NCI-H1417 treated with DMSO at 0.1 percent for 48 hours (cell line): ENCODE measurements around the gene RAB8B.
A peak's percentile ranks its signal among the peaks of the same experiment; 100 is the strongest.

Experiments used
- DNase-seq: peaks from one replicate; lab custom pipeline; 2025; lab: John Stamatoyannopoulos, UW

RAB8B gene

DNA sequence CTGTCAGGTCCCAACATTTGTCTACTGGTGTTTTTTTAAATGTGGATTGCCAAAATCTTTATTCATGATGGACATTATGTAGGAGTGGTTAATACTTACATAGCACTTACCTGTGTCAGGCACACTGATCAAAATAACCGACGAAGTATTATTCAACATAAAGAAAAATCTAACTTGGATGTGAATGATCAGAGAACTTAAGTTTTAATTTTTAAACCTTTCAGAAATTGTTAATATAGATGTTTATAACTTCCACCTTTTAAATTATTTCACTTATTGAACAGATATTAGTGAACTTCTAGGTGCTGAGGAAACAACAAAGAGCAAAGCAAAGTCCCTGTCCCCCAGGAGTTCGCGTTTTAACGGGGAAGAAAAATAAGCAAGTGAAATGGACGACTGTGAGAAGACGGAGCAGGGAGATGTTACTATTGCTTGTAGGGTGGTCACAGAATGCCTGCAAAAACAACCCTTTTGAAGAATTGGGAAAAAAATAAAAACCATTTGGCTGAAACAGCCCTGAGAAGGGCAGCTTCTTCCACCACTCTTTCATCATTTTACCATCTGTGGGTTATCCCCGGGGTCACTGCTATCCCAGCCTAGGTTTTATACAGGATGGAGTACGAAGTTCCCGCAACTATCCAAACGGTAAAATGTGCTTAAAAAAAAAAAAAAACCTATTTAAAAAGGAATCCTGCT, 87.1 kb downstream of the RAB8B start:
- no peak for DNase-seq

DNA sequence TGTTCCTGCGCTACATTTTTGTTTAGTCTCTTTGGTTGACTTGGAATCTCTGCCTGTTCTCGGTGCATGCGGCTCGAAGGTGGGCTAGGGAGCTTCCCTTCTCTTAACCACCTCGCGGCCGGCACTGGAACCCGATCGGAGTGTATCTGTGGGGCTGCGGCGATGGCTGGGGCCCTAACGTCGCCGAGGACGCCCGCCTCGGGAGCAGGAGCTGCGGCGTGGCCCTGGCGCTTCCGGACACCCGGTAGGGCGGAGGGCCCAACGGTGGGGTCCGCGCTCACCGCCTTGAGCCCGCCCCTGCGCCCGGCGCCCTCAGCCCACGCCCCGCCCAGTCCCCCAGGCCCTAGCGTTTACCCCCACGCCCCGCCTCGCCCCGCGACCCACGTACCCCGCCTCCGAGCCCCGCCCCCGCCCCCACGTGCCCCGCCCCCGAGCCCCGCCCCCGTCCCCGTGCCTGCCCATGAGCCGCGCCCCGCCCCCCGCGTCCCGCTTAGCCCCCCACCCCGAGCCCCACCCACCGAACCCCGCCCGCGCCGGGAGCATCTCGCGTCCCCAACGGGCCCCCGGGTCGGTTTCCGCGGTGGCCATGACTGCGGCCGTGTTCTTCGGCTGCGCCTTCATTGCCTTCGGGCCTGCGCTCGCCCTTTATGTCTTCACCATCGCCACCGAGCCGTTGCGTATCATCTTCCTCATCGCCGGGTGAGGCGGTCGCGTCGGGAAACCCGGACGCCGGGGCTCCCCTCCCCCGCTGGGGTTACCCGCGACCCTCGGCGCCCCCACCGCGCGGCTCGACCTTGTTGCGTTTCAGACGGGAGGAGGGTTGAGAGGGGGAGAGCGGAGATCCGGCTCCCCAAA, 87.9 kb downstream of the RAB8B start, which contains the start of gene APH1B:
Gene APH1B, plus strand, starts transcription at position 568 of the 855 bp plus-strand sequence. Its CDS starts 19 bp downstream, at position 587.
- peak; percentile 30 for DNase-seq

DNA sequence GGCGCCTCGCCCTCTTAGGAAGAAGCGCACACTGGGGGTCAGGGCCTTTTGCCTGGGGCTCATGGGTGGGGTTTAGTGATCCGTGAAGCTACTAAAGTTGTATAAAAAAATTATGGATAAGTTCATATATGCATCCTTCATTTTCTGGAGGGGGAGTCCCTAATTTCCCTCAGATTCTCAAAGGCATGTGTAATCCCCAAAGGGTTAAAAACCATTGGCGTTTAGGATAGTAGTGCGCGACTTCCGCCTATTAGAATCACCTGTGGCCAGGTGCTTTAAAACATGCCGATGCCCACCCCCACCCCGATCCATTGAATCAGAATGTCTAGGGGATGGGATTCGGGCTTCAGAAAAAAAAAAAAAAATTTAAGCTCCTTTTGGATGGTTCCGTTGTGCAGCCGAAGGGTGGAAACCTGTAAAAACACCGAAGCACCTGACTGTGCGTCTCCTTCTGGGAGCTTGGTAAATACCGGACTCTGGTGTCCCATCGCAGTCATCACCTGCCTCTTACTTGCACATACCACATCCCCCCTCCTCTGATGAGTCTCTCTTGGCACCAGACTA, 88.6 kb downstream of the RAB8B start:
- no peak for DNase-seq

DNA sequence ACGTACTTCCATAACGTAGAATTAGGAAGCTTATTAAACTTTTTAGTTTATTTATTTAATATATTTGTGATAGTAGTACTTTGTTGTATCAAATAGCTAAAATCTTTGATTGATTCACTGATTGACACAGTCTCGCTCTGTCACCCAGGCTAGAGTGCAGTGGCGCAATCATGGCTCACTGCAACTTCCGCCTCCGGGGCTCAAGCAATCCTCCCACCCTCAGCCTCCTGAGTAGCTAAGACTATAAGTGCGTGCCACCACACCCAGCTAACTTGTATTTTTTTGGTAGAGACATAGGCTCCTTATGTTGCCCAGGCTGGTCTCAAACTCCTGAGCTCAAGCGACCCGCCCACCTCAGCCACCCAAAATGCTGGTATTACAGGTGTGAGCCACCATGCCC, 93.7 kb downstream of the RAB8B start:
- DNase-seq, result no peak

DNA sequence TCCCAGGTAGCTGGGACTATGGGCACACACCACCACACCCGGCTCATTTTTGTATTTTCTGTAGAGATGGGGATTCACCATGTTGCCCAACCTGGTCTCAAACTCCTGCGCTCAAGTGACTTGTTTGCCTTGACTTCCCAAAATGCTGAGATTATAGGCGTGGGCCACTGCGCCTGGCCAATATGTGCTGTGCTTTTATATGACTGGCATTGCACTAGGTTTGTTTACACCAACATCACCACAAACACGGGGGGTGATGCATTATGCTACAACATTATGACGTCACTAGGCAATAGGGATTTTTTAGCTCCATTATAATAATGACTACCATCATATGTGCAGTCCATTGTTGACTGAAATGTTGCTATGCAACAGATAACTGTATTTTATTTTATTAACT, 94.9 kb downstream of the RAB8B start:
- no peak for DNase-seq

DNA sequence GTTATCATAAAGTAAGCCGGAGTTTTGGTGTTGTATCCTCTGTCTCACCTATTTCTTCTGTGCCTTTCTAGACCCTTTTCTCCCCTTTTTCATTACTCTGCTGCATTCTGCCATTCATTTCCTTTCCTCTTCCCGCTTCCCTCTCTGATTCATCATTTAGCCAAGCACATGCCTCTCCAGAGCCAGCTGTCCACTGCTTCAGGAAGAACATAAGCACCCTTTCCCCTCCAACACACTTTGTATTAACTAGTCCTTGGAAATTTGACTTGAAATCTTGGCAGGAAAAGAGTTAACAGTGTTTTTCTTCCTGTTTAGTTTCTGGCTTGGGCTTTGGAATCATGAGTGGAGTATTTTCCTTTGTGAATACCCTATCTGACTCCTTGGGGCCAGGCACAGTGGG, 97.7 kb downstream of the RAB8B start:
- no peak for DNase-seq

DNA sequence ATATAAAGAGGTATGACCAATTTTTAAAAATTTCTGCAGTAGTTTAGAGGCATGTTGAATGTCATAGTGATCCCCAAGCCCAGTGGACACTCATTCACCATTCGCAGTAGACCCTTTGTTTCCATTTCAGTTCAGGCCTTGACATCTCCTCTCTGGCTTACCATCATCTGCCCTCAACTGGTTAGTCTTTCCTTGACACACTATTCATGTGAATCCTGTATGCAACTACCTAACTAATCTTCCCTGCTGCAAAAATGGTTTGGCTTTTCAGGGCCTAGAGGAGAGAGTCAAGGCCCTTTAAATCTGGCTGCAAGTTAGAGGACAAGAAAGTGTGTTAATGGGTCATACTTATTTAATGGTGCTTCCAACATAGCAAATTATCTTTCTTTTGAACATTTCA, 98.9 kb downstream of the RAB8B start:
- DNase-seq, result no peak

DNA sequence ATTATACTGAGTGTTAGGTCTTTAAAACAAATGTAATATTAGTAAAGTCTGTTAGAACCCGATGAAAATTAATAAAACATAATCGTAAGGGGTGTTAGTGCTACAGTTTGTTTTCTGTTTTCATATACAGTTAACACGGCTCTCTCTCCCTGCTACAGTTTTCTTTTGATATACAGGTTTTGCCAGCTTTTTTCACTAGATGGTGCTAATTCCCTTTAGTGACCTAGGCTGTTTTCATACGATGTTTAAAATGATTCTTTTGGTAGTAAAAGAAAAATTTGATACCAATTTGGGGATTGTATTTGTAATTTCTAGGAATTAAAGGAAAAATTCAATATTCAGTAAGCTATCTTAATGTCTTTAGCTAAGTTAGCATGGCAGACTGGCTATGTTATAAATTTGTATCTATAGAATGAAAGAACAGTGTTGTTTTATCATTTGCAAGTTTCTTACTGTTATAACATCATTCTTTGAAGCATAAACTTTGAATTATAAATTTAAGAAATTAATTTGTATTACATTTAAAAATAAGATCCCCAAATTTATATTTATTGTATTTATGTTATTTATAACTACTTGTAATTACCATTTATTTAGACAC, 99.5 kb downstream of the RAB8B start:
- DNase-seq, result peak; percentile 18

DNA sequence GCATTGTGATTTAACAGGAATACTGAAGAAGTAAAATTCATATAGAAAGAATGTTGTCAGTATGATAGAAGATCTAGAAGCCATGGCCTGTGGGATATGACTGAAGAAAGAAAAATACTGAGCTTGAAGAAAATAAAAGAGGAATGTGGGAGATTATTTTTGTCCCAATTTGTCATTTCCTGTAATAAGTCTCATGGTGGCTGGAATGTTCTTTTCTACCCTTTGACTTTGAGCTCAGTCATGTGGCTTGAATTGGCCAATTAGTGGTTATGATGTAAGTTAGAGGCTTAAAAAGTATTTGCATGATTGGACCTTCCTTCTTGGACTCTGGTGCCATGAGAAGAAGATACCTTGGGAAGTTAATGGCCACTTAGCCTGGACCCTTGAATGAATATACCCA, 102.1 kb downstream of the RAB8B start:
- DNase-seq, result no peak

DNA sequence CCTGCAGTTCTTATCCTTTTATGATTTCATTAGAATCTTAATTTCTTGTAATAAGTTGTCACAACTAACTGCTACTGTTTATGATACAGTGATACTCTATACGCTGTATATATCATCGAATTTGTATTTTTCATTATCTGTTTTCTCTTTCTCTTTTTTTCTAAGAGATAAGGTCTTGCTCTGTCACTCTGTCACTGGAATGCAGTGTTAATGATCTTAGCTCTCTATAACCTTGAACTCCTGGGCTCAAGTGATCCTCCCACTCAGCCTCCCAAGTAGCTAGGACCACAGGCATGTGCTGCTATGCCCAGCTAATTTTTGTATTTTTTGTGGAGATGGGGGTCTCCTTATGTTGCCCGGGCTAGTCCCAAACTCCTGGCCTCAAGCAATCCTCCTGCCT, 102.8 kb downstream of the RAB8B start:
- DNase-seq, result no peak

DNA sequence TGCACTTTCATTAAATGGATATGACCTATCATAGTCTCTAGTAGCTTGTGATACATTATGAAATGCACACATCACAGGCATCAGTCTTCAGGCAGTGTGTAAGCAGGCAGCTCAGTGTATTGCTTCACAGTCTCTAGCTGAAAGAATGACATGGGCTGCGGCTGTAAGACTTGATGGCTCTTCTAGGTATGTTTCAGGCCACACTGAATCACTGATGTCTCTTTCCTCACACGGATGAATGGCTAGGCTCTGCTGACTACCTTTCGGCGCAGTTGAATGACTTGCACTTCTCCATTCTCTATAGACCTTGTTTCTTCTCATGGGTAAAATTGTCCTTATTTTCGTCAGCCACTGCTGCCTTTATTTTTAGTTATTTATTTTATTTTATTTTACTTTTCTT, 103.4 kb downstream of the RAB8B start:
- DNase-seq, result no peak

DNA sequence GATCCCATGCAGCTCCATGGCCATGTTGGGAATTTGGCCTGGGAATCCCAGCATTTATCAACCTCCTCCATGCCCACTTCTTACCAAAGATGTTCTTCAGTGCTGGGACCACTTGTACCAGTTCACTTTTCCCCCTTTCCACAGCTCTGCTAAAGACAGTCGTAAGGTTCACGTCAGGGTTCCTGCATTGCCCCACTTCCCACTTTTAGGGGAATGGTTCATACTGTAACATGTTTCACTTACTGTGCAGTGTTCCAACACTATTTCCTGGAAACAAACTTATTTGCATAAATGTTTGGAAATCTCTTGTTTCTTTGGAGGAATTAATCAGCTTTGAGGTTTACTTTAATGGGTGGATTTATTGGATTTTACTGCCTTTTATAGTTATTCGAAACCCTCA, 105.0 kb downstream of the RAB8B start:
- DNase-seq, result no peak

DNA sequence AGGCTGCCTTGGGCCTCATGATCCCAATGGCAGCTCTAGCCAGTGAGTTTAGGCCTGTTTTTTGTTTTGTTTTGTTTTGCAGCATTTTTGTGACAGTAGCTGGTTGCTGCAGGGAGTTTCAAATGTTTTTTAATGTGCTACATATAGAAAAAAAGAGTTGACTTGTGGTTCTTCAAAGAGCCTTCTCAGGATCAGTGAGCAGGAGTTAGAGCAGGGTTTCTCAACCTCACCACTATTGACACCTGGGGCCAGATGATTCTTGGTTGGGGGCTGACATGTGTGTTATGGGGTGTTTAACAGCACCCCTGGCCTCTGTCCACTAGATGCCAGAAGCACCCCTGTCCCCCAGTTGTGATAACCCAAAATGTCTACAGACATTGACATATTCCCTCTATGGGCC, 105.9 kb downstream of the RAB8B start:
- DNase-seq, result no peak

DNA sequence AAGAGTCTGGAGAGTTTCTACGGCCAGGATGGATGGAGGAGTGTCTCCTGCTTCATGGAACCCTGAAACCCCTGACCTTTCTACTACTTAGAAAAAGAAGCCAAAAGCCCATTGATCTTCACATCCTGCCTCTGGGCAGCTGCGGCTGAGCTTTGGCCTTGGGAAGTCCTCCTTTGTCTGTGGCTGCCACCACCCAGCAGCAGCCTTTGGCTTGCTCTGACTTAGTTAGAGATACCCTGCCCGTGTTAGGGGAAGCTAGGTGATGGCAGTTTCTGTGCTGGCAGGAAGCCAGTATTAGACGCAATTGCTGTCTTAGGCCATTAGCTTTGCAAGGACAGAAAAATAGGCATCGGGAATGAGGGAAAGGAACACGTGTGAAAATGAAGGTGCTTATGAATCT, 106.8 kb downstream of the RAB8B start:
- DNase-seq, result no peak

DNA sequence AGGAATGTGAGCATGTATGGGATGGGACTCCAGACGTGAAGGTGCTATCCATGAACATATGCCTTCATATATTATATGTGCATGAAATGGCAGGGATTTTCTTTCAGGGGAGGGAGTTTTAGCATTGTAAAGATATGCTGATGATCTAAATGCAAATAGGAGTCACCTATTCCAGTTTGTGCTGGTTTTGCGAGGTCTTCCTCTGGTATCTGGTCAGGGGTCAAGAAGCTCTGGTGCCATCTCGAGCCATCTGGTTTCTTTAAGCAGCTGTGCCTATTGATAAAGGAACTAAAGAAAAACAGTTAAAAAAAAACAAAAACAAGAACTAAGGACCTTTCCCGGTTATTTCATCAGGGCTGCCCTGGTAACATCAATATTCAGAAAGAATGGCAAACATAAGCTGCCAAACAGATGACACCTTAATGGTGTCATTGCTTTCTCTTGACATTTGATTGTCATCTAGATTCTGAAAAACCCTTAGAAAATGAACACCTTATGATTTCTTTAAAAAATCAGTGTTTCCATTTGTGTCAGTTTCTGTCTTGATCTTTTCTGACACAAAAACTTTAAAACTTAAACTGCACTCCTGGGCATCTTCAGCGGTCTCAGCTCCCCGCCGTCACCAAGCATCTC, 110.7 kb downstream of the RAB8B start:
- no peak for DNase-seq

DNA sequence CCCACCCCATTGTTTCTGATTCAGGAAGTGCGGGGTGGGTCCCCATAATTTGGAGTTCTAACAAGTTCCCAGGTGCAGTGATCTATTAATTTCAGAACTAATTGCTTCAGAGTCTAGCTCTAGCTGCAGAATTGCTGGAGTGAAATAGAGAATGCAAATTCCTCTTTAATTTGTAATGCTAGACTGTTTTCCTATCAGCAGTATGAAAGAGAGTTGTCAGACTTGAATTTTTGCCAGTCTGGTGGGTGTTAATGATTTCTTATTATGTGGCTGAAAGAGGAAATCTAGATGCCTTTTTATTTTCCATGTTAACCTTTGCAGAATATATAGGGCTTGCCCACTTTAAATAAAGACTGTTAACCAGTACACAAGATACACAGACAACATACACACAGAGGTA, 111.7 kb downstream of the RAB8B start:
- no peak for DNase-seq

DNA sequence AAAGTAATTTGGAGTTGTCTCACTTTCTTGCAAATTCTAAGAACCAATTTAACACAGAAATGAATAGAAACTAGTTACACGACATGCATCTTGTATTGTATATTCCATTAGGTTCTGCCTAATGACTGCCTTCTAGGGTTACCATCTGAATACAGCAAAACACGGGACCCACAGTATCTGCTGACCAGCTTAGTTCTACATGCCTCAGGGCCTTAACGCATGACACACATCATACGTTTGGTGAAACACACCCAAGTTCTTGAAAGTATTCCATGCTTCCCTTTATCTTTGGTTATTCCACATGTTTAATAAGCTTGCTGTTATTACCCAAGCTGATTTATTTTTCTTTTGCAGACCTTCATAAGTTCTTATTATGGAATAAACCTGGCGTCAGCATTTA, 115.9 kb downstream of the RAB8B start:
- no peak for DNase-seq

DNA sequence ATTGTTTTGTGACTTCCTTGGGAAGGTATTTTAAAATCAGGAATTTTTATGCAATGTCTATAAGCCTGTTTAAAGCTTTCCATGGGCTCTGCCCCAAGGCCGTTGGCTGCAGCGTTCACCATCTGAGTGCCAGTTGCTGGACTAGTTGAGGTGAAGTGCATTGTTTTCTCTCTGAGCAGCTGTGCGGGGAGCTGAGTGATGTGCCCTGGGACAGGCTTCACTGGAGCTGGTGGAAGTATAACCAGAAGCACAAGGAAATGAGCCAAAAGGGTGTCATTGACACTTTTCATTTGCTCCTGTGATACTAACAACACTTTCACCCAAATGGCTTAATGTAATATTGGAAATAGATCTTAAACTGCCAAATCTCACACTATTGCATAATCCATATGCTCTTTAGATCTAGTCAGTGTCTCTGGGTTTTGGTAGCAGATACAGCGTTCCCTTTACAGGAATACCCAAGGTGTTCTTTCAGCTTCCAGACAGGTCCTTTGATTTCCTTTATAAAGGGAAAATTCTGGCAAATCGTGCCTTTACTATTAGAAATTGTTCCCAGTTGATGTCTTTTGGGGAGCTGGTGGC, 117.2 kb downstream of the RAB8B start:
- DNase-seq, result no peak

DNA sequence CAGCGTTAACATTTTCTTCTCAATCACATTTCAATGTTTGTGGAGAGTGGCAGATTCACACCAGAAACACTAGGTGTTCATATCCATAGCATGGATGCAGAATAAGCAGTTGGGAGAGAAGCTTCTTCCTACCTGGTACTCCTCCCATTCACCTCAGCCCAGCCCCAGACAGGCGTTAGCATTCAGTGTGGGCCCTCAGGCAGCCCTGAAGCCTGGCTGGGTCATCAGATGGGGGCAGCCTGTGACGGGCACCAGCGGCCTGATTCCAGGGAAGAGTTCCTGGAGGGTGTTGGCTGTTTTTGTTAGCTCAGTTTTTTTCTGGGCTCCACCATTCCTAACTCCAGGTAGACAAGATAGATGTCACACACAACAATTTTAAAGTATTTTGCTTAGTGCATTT, 119.1 kb downstream of the RAB8B start:
- DNase-seq, result no peak

DNA sequence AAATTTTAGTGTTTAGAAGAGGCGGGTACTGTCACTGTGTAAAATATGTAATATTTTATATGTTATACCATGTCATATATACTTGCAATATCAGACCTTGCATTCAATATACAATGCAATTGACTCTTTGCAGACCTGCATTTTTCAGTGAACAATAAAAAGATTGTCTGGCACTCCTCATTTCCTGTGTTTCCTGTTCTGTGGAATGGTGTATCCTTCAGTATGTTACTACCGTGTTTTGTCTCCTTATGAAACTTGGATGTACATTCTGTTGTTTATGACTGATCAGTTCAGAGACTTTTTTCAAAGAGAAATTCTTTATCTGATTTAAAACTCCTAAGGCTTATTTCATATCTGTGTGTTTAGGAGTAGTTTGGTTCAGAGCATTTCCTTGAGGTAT, 119.5 kb downstream of the RAB8B start:
- no peak for DNase-seq

DNA sequence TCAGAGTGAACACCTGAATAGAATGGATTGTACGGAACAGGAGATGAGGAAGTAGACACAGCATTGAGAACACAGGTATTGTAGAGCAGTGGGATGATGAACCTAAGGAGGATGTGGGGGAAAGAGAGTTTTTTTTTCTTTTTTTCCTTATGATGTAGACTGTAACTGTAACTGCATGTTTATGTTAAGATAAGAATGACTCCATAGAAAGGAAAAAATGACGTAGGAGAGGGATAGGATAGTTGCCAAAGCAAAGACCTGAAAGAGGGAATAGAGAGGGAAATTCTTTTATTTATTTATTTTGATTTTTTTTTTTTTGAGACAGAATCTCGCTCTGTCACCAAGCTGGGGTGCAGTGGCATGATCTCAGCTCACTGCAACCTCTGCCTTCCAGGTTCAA, 121.2 kb downstream of the RAB8B start:
- DNase-seq, result no peak

DNA sequence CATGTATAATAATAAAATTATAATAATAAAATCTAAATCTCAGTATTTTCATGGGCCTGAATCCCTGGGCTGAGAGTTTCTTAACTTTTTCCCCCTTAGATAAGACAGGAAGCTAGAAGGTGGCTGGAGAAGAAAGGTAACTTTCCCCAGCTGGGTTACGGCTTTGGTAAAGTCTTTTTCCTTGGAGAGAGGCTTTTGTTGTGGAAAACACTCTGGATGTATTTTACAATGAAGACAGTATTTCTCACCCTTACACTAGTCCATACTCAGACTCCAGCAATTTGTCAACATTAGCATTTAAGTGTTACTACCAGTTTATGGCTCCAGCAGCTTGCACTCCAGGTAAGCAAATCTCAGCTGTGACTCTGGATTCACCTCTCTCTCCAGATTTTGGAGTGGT, 122.9 kb downstream of the RAB8B start:
- no peak for DNase-seq
